GM12875 (cell line): Measurements from ENCODE around the gene AVEN.
A peak's percentile ranks its signal among the peaks of the same experiment; 100 is the strongest.
"Not testable (repeated sequence)": the region's sequence is repeated elsewhere in the genome, so short reads cannot be mapped to it uniquely, and the experiment has no call there.

Experiments used
- H3K4me3 ChIP-seq: one replicate; pipeline ENCODE4 v1.5.1; 2011; ENCODE audit warnings: low read depth, low read length, control low read depth
- CTCF ChIP-seq: IDR thresholded peaks from 2 replicates; pipeline ENCODE4 v1.5.1; 2011; ENCODE audit warnings: low read depth, mild to moderate bottlenecking, control low read depth, inconsistent platforms, low read length, moderate library complexity, borderline replicate concordance; ENCODE audit not compliant: insufficient read depth

The AVEN gene

GRCh38 chr15:34011481-34011880 is 27.5 kb downstream of the AVEN start:
- H3K4me3 ChIP-seq, result no peak overlapping the region
- no peak for TF ChIP-seq CTCF

GRCh38 chr15:34010921-34011320 is 28.1 kb downstream of the AVEN start:
- no peak overlapping the region for H3K4me3 ChIP-seq
- no peak for TF ChIP-seq CTCF

- TF ChIP-seq CTCF, result no peak
- no peak overlapping the region for H3K4me3 ChIP-seq
Observed at GRCh38 chr15:34009656-34010055, 29.3 kb downstream of the AVEN start.

- no peak overlapping the region for H3K4me3 ChIP-seq
- no peak for TF ChIP-seq CTCF
Observed at GRCh38 chr15:34006381-34006780, 32.6 kb downstream of the AVEN start.

- no peak for TF ChIP-seq CTCF
- H3K4me3 ChIP-seq, result no peak overlapping the region
Observed at GRCh38 chr15:34001536-34001935, 37.5 kb downstream of the AVEN start.

GRCh38 chr15:33995666-33996065 is 43.3 kb downstream of the AVEN start:
- H3K4me3 ChIP-seq, result not testable (repeated sequence)

- no peak overlapping the region for H3K4me3 ChIP-seq
- TF ChIP-seq CTCF, result peak; percentile 48; the same call in 1 of the 2 replicates
Observed at GRCh38 chr15:33994005-33994615, 44.9 kb downstream of the AVEN start.

- TF ChIP-seq CTCF, result no peak
- no peak overlapping the region for H3K4me3 ChIP-seq
Observed at GRCh38 chr15:33988384-33988783, 50.6 kb downstream of the AVEN start.
